Breast epithelium (tissue), 4 donors: ENCODE measurements around the gene COMMD9. TPM values are rescaled to one million over a fixed set of nuclear protein-coding genes. Genes with fewer than 3 reads are reported as not detected.

ENCODE experiments used
- DNase-seq, 2 donors: peaks; one replicate each; pipeline ENCODE4 v3.0.0-alpha.2; 2019; ENCODE audit warnings: low spot score in 2 of 2
- H3K27ac ChIP-seq, 2 donors: fragments of 200-600 bp; sonication (generic) in 1 of 2; one replicate each; pipeline ENCODE4 v1.5.1; 2016 to 2019; ENCODE audit warnings: mild to moderate bottlenecking in 1 of 2
- H3K27me3 ChIP-seq, 2 donors: fragments of 200-600 bp; sonication (generic) in 1 of 2; one replicate each; pipeline versions ENCODE4 v1.5.1 to v1.6.0; 2017 to 2019; ENCODE audit warnings: control low read depth in 1 of 2, mild to moderate bottlenecking in 1 of 2
- H3K36me3 ChIP-seq: fragments of 200-600 bp; one replicate; pipeline ENCODE4 v1.5.1; 2019
- H3K4me1 ChIP-seq, 2 donors: fragments of 200-600 bp; sonication (generic); one replicate each; pipeline ENCODE4 v1.5.1; 2016 to 2019; ENCODE audit warnings: control low read depth in 1 of 2
- H3K4me3 ChIP-seq, 3 donors: fragments of 200-600 bp; sonication (generic); 1 replicate in 2 of 3; 2 replicates in 1 of 3; pipeline ENCODE4 v1.5.1; 2016 to 2019; ENCODE audit warnings: mild to moderate bottlenecking in 3 of 3, moderate library complexity in 2 of 3
- H3K9me3 ChIP-seq, 2 donors: fragments of 200-600 bp; sonication (generic) in 1 of 2; one replicate each; pipeline ENCODE4 v1.5.1; 2016 to 2019; ENCODE audit warnings: control low read depth in 1 of 2
- POLR2A ChIP-seq: fragments of 450-650 bp; IDR thresholded peaks from one replicate; pipeline ENCODE4 v1.6.1; 2016; ENCODE audit warnings: antibody characterized with exemption, mild to moderate bottlenecking, moderate library complexity
- POLR2AphosphoS5 ChIP-seq, 3 donors: sonication (generic); formaldehyde crosslinking; IDR thresholded peaks; one replicate each; pipeline ENCODE4 v1.6.1; 2017; ENCODE audit warnings: antibody characterized with exemption in 3 of 3
- intact Hi-C: fragments of 100-400 bp; cut with DNase I; formaldehyde crosslinking; loops from one replicate; pipeline ENCODE4 v1.15.1; 2023; ENCODE audit warnings: low total_unique reads
- total RNA-seq, 3 donors: library from RNA; depleted of rRNA; stranded (reverse); fragments of >200 nt; gene quantifications; one replicate each; pipeline ENCODE4 v1.1.0, GENCODE V29; 2016
- TF ChIP-seq, protein P1 (sequence below), 3 donors: fragments of 450-650 bp; IDR thresholded peaks; one replicate each; pipeline ENCODE4 v1.5.1; 2016 to 2017; ENCODE audit warnings: antibody characterized with exemption in 3 of 3, mild to moderate bottlenecking in 3 of 3, moderate library complexity in 3 of 3

The COMMD9 gene
- total RNA-seq, 3 donors from 2014 or later = 38.3 to 61.6 (median 53.6) TPM

DNA sequence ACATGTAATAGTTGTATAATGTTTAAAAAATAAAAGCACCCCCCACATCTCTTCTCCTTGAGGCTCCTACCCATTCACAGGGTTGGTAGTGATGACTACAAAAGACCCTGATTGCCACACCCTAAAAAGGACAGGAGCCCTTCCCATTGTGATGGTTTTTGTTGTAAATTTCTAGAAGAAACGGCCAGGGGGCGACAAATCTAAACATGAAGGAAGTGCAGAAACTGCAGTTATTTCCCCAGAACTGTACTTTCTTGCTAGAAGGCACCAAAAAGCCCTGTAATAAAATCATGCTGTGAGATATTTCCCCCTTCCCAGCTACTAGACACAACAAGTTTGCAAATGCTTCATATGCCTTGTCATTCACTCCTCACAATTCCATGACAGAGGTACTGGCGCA is 17.7 kb upstream of the COMMD9 start:
- Histone ChIP-seq H3K27ac (no peak overlapping the region), H3K36me3 (no peaks in the 10 kb centered on the region), H3K9me3 (no peaks in the 10 kb centered on the region), H3K4me1 (no peaks in the 10 kb centered on the region), H3K4me3 (no peak overlapping the region), H3K27me3 (no peaks in the 10 kb centered on the region)
- no peak for DNase-seq
- intact Hi-C loops = no loop called here
- TF ChIP-seq POLR2AphosphoS5 (IDR thresholded peaks at IDR 0.05) (no peak), POLR2A (no peak)
- TF ChIP-seq, protein P1, sequence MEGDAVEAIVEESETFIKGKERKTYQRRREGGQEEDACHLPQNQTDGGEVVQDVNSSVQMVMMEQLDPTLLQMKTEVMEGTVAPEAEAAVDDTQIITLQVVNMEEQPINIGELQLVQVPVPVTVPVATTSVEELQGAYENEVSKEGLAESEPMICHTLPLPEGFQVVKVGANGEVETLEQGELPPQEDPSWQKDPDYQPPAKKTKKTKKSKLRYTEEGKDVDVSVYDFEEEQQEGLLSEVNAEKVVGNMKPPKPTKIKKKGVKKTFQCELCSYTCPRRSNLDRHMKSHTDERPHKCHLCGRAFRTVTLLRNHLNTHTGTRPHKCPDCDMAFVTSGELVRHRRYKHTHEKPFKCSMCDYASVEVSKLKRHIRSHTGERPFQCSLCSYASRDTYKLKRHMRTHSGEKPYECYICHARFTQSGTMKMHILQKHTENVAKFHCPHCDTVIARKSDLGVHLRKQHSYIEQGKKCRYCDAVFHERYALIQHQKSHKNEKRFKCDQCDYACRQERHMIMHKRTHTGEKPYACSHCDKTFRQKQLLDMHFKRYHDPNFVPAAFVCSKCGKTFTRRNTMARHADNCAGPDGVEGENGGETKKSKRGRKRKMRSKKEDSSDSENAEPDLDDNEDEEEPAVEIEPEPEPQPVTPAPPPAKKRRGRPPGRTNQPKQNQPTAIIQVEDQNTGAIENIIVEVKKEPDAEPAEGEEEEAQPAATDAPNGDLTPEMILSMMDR (IDR thresholded peaks at IDR 0.05) = no peak

DNA sequence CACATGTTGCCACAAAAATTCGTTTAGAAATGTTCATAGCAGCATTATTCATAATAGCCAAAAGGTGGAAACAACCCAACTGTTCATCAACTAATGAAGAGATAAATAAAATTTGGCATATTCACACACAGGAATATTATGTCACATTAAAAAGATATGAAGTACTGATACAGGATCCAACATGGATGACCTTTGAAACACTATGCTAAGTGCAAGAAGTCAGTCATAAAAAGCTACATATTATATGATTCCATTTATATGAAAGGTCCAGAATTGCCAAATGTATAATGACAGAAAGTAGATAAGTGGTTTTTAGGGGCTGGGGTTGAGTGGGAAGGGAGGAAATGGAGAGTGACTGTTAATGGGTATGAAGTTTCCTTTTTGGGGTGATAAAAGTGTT is 15.8 kb upstream of the COMMD9 start:
- no peaks in the 10 kb centered on the region for H3K27me3 ChIP-seq
- no peaks in the 10 kb centered on the region for H3K9me3 ChIP-seq
- no peak overlapping the region for H3K4me3 ChIP-seq
- no peaks in the 10 kb centered on the region for H3K36me3 ChIP-seq
- no peak for DNase-seq
- TF ChIP-seq, protein P1 (IDR thresholded peaks at IDR 0.05) = no peak
- TF ChIP-seq POLR2AphosphoS5 (IDR thresholded peaks at IDR 0.05) = no peak
- no peak for TF ChIP-seq POLR2A
- H3K4me1 ChIP-seq = no peaks in the 10 kb centered on the region
- H3K27ac ChIP-seq = no peak overlapping the region
- intact Hi-C loops = no loop called here

DNA sequence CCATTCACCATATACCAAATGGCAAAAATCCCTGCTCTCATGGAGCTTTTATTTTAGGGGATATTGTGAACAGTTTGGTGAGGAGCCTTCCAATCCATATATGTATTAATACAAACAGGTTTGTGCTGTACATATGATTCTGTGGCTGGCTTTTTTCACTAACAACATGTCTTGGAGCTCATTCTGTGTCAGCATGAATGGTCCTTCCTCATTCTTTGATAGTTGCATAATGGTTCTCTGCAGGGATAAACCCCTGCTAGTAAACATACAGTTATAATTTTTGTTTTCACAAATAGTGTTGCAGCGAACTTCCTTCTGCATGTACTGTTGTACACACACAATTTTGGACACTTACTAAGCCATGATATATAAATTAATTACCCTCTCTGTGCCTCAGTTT is 15.1 kb upstream of the COMMD9 start:
- no peak for TF ChIP-seq POLR2A
- TF ChIP-seq, protein P1 (IDR thresholded peaks at IDR 0.05) = no peak
- TF ChIP-seq POLR2AphosphoS5 (IDR thresholded peaks at IDR 0.05) = no peak
- intact Hi-C loops = no loop called here
- H3K9me3 ChIP-seq = no peaks in the 10 kb centered on the region
- H3K4me1 ChIP-seq = no peaks in the 10 kb centered on the region
- no peaks in the 10 kb centered on the region for H3K27me3 ChIP-seq
- no peak for DNase-seq
- H3K4me3 ChIP-seq = no peak overlapping the region
- H3K36me3 ChIP-seq = no peaks in the 10 kb centered on the region
- no peak overlapping the region for H3K27ac ChIP-seq

DNA sequence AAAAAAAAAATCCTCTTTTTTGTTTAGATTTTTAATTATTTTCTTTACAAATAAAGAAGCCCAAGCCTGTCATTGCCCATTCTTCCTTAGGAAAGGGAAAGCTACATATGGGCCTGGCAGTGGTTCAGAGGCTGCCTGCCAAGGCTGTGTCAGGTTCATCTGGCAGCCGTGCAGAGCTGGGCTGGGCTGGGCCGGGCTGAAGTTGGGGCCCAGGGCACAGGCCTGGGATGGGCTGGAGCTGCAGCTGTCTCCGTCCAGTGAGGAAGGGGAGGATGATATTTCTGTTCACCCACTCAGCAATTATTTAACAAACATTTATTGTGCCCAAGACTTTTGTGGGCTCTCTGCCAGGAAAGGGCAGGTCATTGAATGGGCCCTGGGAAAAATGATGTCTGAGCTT is 11.4 kb upstream of the COMMD9 start:
- Histone ChIP-seq H3K27ac (no peak overlapping the region), H3K4me3 (no peak overlapping the region), H3K9me3 (no peaks in the 10 kb centered on the region), H3K36me3 (no peaks in the 10 kb centered on the region), H3K27me3 (no peaks in the 10 kb centered on the region), H3K4me1 (no peaks in the 10 kb centered on the region)
- intact Hi-C loops = no loop called here
- peak in 1 of 2 donors; percentile 33 for DNase-seq
- TF ChIP-seq POLR2A (no peak), POLR2AphosphoS5 (IDR thresholded peaks at IDR 0.05) (no peak)
- TF ChIP-seq, protein P1 (IDR thresholded peaks at IDR 0.05) = no peak

DNA sequence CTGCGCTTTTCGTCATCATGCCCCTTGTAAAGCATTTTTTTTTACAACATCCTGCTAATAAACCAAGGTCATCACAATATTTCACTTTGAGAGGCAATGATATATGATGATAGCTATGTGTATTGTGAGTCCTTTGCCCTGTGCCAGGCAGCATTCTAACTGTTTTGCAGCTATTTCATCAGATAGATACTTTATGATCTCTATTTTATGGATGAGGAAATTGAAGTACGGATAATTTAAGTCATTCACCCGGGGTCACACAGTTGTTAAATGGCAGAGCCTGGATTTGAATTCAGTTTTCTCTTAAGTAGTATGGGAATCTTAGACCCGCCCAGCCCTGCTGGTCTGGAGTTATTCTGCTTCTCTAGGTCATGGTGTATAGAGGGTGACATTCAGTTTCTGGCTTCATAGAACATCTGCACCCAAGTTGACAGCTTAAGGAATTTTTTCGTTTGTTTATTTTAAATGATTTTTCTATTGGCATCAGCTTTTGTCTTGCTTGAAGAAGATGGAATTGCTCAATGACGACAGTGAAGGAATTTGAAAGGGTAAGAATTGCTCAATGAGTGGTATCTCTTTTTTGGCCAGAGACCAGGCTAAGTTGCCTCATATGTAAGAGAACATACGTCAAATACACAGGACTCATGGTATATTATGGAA is 7.8 kb upstream of the COMMD9 start:
- Histone ChIP-seq H3K27me3 (no peaks in the 10 kb centered on the region), H3K36me3 (no peaks in the 10 kb centered on the region), H3K4me1 (no peaks in the 10 kb centered on the region), H3K27ac (no peak overlapping the region), H3K9me3 (no peaks in the 10 kb centered on the region), H3K4me3 (no peak overlapping the region)
- TF ChIP-seq, protein P1 (IDR thresholded peaks at IDR 0.05) = no peak
- no peak for TF ChIP-seq POLR2AphosphoS5 (IDR thresholded peaks at IDR 0.05)
- TF ChIP-seq POLR2A = no peak
- DNase-seq = no peak
- intact Hi-C loops = loop anchor here (1.0 kb wide), 1 partner anchor 26 kb away; no protein-coding TSS in a partner anchor
